Mucosa of gallbladder (tissue), 1 donor: Measurements from ENCODE around the gene DPF3. TPM values are rescaled to one million over a fixed set of nuclear protein-coding genes. Genes with fewer than 3 reads are reported as not detected.

Source experiments
- DNase-seq: peaks from one replicate; pipeline ENCODE4 v3.0.0-alpha.2; 2020; ENCODE audit warnings: low spot score
- total RNA-seq: library from RNA; stranded (reverse); gene quantifications from one replicate; pipeline ENCODE4 v1.2.1, GENCODE V29; 2021
- donor health status: DM: no; HTN: no; CAD: no.

Gene DPF3
- total RNA-seq, 1 donor from 2014 or later = 4.5 TPM

GRCh38 chr14:72682188-72682587 lies 211.7 kb downstream of the DPF3 start:
- no peak for DNase-seq

GRCh38 chr14:72680853-72681640 lies 212.9 kb downstream of the DPF3 start:
- DNase-seq = no peak

DNA sequence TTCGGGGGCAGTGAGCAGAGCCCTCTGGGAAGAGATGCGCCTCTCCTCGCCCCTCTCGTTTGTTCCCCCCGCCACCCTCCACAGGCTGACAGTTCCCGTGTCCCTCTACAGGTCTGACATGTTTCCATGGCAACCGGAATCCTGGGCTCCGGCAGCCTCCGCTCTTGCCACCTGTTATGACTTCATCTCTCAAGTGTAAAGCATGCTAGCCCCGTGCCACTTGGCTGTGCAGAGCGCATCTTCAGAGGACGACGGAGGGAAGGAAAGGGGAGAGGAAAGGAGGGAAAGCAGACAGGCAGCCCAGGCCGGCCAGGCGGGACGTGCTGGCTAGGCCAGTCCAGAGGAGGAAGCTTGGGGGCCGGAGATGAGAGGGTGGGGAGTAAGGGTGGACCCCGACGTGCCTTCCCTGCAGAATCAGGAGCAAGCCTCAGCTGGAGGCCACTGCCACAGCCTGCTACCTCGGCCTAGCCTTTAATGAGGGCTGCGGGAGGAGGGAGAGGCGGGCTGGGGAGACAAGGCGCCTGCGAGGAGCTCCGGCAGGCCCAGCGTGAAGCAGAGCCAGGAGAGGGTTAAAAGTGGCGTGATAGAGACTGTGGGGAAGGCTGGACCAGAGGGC lies 214.3 kb downstream of the DPF3 start:
- no peak for DNase-seq

DNA sequence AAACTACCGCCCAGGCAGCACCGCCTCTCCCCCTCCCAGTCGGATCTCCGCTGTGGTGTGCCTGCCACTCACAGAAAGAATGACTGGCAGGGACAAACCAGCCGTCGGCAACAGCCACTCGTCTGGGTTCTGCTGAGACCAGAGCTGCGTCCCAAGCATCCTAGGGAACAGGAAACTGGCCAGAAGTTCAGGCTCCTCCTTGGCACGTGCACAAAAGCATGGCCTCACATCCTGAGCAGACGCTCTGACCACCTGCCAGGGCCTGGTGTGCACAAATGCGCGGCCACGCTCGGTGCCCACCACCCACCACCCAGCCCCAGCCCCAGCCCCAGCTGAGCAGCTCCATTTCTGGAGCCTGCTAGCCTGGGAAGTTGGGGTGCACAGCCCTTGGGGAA lies 214.8 kb downstream of the DPF3 start:
- DNase-seq = no peak

GRCh38 chr14:72678356-72678755 lies 215.5 kb downstream of the DPF3 start:
- no peak for DNase-seq

- DNase-seq = no peak
Observed at GRCh38 chr14:72677664-72678063, 216.2 kb downstream of the DPF3 start.

DNA sequence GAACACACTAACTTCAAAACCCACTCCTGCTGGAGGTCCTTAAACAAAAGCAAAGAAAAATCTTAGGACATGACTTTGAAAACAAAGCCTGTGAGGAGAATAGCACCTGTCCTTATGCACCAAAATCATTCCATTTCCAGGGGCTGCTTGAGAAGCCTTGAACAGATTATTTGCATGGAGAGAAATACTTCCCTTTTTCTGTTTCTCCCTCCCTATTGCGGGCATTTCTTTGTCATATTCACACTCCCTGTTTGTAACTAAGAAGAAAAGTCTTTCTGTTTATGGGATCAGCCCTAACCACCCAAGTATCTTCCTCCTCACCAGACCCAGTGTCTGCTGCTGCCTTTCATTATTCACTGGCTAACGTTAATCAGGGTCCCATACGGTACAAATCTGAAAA lies 218.8 kb downstream of the DPF3 start:
- DNase-seq = no peak

DNA sequence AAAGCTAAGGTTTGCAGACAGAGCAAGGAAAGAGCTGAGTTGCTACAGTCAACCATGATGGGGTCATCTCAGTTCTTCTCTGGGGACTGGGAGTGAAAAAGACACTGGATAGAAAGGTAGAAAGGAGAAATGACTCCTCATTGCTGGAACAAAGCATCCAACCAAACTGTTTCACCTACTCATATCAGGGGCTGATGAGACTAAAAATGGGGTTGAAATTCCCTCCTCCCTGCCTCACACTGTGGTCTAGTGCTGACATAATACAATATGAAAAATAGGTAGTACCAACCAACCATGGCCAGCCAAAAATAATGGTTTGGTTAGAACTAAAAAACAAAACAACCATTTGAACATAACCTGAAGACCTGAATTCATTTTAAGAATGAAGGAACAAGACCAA lies 220.7 kb downstream of the DPF3 start:
- no peak for DNase-seq

GRCh38 chr14:72666610-72667009 lies 227.3 kb downstream of the DPF3 start:
- DNase-seq = no peak

- no peak for DNase-seq
Observed at GRCh38 chr14:72665259-72665658, 228.6 kb downstream of the DPF3 start.

GRCh38 chr14:72664651-72665050 lies 229.2 kb downstream of the DPF3 start:
- DNase-seq = no peak

- no peak for DNase-seq
Observed at GRCh38 chr14:72663956-72664650, 229.8 kb downstream of the DPF3 start.

DNA sequence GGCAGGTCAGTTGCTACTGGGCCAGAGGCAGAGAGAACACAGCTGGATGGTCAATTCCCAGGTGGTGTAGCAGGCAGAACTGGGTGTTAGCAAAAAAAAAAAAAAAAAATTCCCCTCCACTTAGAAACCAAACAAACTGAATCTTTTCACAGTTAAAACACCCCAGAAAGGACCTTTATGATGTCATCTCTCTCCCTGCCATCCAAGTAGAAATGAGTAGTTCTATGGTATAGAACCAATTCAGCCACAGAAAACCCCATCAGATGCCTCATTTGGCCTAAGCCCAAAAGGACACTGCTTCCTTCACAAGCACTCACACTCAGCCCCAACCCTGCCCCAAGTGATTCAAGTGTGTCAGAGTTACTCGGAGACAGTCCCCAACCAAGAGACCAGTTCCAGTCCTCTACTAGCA lies 230.8 kb downstream of the DPF3 start:
- no peak for DNase-seq

DNA sequence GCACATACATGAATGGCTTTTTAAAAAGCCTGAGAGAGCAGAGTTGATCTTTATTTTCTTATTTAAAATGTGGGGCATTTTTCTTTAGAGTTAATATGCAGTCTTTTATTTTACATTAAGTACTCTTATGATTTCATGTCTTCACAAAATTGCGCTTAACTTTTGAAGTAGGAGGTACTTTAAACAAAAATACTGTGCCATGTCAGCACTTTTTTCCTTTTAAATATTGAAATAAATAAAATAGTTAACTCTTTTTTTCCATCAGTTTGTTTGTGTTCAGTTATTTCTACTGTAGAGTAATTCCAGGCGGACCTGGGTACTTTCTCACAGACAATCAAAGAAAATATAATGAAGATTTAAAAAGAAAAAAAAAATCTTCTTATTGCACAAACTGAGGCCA lies 231.7 kb downstream of the DPF3 start:
- no peak for DNase-seq

DNA sequence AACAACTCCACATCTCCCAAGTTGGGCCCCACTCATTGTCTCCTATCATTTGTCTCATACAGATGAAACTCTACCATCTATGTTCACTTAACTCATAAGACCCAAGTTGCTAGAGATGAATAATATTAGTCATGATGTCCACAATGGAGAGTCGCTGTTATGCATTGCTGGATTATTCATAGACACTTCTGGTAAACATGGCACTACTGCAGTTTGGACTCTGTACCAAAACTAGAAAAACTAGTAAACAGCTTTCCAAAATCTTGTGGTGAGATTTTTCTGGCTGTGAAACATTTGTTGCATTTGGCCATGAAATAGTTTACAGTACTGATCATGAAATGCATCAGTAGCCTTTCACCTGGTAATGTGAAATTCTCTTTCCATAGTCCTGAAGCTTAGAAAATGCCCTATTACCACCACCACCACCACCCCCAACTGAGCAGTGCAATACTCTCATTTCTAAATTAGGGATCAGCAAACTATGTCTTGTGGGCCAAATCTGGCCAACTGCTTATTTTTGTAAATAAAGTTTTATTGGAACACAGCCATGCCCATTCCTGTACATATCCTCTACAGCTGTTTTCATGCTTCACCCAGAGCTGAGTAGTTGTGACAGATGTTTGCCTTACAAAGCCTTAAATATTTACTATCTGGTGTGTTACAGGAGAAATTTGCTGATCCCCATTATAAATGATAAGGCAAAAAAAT lies 236.5 kb downstream of the DPF3 start:
- no peak for DNase-seq

DNA sequence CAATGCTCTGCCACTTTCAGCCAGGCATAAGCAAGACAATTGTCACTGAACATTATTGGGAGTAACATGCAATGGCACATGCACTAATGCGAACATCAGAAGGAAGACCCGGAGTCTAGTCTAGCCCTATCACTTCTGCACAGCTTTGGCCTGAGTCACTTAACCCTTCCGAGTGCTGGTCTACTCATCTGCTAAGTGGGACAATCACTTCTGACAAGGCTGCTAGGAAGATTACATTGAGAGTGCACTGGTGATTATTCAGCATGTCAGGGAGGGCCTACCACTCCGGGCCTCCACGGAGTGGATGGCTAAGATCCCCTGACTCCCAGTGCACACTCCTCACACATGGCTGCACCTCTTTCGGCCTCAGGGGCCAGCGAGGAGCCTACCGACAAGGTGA lies 240.9 kb downstream of the DPF3 start:
- no peak for DNase-seq

GRCh38 chr14:72652179-72652578 lies 241.7 kb downstream of the DPF3 start:
- no peak for DNase-seq

DNA sequence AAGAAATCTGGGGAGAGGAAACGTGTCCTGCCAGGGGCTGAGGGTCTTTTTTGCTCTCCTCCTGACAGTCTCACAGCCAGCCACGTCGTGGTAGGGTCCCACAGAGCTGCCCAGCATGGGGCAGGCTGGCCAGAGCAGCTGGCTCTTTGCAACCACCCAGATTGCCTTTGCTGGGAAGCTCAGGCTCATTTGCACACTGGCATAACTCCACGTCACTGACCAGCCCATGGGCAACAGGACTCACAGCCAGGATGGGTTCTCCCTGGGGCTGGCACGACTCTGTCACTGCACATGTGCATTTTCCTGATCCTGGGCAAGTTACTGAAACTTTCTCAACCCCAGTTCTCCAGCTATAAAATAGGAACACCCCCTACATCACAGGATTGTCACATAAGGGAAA lies 242.2 kb downstream of the DPF3 start:
- no peak for DNase-seq

DNA sequence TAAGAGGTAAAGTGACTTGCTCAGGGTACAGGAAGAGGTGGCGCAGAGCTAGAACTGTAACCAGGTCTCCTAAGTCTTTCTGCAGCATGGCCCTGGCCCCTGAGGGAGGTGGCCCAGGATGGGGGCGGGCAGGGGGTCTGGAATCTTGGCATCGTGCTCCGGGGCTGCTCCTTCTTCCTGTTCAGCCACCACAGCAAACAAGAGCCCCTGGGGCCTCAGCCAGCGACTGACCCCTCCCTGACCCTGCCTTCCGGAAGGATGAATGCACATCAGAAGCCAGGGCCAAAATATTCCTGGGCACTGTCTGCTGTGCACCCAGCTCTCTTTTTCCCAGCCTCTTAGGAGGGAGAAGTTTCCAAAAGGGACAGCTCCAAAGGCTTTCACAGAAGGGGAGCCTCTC lies 242.8 kb downstream of the DPF3 start:
- DNase-seq = no peak

DNA sequence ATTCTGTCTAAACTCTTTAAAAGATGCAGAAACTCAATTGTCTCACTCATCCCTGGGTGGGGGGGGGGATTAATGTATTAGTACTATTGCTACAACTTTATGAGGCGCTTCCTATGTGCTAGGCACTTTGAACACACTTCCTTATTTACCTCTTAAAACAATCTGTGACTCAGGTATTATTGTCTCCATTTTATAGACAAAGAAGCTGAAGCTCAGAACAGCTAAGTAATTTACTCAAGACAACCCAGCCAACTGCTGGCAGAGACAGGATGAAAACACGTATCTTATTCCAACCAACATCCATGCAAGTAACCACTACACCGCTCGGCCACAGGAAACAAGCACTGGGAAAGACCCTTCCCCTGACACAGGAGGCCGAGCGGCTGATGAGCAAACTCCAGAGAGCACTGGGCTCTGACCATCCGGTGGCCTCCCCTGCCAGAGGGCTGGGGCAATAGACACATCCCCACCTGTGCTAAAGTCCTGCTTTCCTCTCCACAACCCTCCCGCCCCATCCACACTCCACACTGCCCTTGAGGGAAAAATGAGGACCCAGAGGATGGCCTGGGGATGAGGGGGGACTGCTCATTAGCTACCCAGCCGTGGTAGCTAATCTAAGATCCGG lies 244.2 kb downstream of the DPF3 start:
- DNase-seq = no peak

DNA sequence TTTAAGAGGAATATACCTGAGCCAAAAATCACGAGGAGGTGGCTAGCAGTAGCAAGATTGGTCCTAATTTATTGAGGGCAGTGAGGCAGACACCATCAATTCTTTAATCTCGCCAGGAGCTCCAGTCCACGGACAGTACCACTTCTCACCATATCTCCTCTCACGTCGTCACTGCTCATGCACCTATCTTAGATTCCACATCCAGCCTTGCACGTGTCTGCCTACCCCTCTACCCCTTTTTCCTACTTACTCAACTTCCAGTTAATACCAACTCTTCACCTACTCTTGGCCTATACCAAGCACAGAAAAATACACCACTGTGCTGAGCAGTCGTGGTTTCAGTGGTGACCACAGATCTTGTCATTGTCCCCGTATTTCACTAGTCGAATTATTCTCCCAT lies 246.1 kb downstream of the DPF3 start:
- DNase-seq = no peak
